T-helper 2 cell treated with Interferon-gamma antibody and Interleukin-4, amounts not matched to agents 5 μg/mL and 100 μg/mL, for 36 hours (primary cell): ENCODE measurements around the gene GSAP.
A peak's percentile ranks its signal among the peaks of the same experiment; 100 is the strongest.

ENCODE experiments used
- DNase-seq: peaks from one replicate; pipeline ENCODE4 v3.0.0; 2021; ENCODE audit warnings: low spot score
- H3K27ac Mint-ChIP-seq: one replicate; pipeline ENCODE4 v1.8.0; 2021; ENCODE audit warnings: mild to moderate bottlenecking, mixed read lengths
- H3K27me3 Mint-ChIP-seq: one replicate; pipeline ENCODE4 v1.8.0; 2021; ENCODE audit warnings: low read depth, mixed read lengths
- H3K36me3 Mint-ChIP-seq: one replicate; pipeline ENCODE4 v1.8.0; 2021; ENCODE audit warnings: low read depth, mixed read lengths
- H3K4me1 Mint-ChIP-seq: one replicate; pipeline ENCODE4 v1.8.0; 2021; ENCODE audit warnings: low read depth, mixed read lengths
- H3K4me3 Mint-ChIP-seq: one replicate; pipeline ENCODE4 v1.8.0; 2022; ENCODE audit warnings: mild to moderate bottlenecking, moderate library complexity, mixed read lengths
- H3K9me3 Mint-ChIP-seq: one replicate; pipeline ENCODE4 v1.8.0; 2021; ENCODE audit warnings: mixed read lengths

Gene GSAP

GRCh38 chr7:77330169-77330882 is 85.8 kb downstream of the GSAP start:
- peak overlapping the region; percentile 14 for H3K4me3 Mint-ChIP-seq
- H3K9me3 Mint-ChIP-seq = no peaks in the 10 kb centered on the region
- DNase-seq = no peak
- H3K36me3 Mint-ChIP-seq = no peaks in the 10 kb centered on the region
- H3K27ac Mint-ChIP-seq = peak overlapping the region; percentile 28
- H3K4me1 Mint-ChIP-seq = peaks cover 44% of the 10 kb centered on the region
- no peaks in the 10 kb centered on the region for H3K27me3 Mint-ChIP-seq

GRCh38 chr7:77329466-77330168 is 86.5 kb downstream of the GSAP start:
- no peaks in the 10 kb centered on the region for H3K36me3 Mint-ChIP-seq
- peaks cover 44% of the 10 kb centered on the region for H3K4me1 Mint-ChIP-seq
- H3K27ac Mint-ChIP-seq = peak overlapping the region; percentile 28
- peak overlapping the region; percentile 14 for H3K4me3 Mint-ChIP-seq
- H3K9me3 Mint-ChIP-seq = no peaks in the 10 kb centered on the region
- H3K27me3 Mint-ChIP-seq = no peaks in the 10 kb centered on the region
- DNase-seq = no peak

DNA sequence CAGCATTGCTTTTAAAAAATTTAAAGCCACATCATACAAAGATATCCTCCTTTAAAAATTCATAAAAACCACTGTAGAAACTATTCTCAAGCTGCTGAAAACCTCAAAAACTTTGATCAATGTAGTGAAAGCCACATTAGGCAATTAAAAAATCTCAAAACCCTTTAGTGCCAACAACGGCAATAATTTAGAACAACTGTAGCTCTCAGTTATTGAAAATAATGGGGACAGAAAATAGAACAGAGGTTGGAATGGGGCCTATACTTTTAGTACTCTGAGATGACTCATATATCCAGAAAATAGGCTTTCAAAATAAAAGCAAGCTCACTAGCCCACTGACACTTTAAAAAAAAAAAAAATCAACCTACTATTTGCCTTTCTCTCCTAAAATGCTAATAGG is 87.5 kb downstream of the GSAP start:
- Mint-ChIP-seq H3K27ac (no peak overlapping the region), H3K4me3 (peak overlapping the region; percentile 19), H3K9me3 (no peaks in the 10 kb centered on the region), H3K27me3 (no peaks in the 10 kb centered on the region), H3K36me3 (no peaks in the 10 kb centered on the region), H3K4me1 (peaks cover 44% of the 10 kb centered on the region)
- no peak for DNase-seq

DNA sequence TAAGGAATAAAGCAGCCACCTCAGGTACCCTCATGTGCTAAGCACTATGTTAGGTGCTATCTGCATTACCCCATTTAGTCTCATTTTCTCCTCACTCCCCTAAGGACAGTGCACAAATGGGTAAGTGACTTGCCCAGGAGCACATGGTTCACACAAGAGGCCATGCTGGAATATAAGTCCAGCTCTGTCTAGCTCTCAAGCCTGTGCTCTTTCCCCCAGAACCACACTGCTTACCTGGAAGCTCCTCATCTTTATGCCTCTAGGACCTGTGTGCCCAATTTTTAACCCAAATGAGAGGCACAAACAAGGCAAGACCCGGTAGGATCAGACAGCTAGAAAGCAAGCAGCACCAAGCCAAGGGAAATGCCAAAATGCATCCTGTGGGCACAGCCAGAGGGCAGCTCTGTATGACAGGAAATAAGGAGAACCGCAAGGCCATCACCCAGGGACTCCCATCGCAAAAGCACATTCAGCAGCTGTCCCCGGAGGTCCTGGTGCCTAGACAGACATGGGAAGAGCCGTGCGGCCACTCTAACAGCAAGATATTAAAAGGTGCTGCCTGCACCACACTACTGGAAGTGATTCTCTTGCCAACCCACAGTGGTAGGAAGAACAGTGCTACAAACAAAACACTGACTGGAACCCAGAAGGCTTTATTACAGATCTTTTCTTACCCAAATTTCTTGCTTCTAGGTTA is 88.1 kb downstream of the GSAP start:
- no peaks in the 10 kb centered on the region for H3K36me3 Mint-ChIP-seq
- H3K27ac Mint-ChIP-seq = peak overlapping the region; percentile 32
- peaks cover 44% of the 10 kb centered on the region for H3K4me1 Mint-ChIP-seq
- no peaks in the 10 kb centered on the region for H3K9me3 Mint-ChIP-seq
- no peaks in the 10 kb centered on the region for H3K27me3 Mint-ChIP-seq
- peak overlapping the region; percentile 28 for H3K4me3 Mint-ChIP-seq
- DNase-seq = no peak

DNA sequence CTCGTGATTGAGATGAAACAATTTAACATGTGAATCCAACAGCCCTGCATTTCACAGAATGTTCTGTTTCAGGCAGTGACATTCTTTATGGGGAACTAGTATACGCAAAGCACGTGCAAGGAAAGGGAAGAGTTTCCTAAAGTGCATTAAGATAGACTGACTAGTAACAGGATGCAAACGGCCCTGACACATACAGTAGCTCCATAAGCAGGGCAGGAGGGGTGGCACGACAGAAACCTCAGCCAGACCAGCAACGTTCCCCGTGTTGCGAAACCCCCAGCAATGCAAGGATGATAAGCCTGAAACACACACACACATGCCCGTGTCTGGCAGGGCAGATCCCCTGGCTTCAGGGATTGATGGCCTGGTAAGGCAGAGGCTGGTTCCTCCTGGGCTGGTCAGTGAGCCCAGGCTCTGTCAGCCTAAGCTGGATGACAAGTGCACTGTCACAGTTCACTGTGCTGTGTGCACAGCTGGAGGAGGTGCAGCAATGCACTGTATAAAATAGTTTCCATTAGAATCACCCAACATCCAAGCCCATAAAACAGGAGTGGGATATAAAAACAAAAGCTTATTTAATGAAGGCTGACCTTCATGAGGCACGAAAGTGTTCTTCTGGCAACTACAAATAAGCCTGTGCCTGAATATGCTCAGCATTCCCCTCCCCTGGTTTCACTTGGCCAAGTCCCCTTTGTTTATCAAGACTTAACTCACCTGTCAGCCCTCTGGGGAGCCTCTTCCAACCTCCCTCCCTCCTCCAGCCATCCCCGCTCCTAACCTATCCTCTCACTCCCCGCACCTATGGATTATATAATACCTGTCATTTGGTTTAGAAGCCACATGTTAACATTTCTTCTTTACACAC is 88.8 kb downstream of the GSAP start:
- Mint-ChIP-seq H3K4me3 (no peak overlapping the region), H3K4me1 (peaks cover 43% of the 10 kb centered on the region), H3K27me3 (no peaks in the 10 kb centered on the region), H3K36me3 (no peaks in the 10 kb centered on the region), H3K27ac (peak overlapping the region; percentile 32), H3K9me3 (no peaks in the 10 kb centered on the region)
- DNase-seq = no peak

- H3K27ac Mint-ChIP-seq = no peak overlapping the region
- H3K36me3 Mint-ChIP-seq = no peaks in the 10 kb centered on the region
- no peak for DNase-seq
- H3K9me3 Mint-ChIP-seq = no peaks in the 10 kb centered on the region
- H3K27me3 Mint-ChIP-seq = no peaks in the 10 kb centered on the region
- H3K4me1 Mint-ChIP-seq = peaks cover 32% of the 10 kb centered on the region
- no peak overlapping the region for H3K4me3 Mint-ChIP-seq
Observed at GRCh38 chr7:77326131-77326530, 90.0 kb downstream of the GSAP start.

DNA sequence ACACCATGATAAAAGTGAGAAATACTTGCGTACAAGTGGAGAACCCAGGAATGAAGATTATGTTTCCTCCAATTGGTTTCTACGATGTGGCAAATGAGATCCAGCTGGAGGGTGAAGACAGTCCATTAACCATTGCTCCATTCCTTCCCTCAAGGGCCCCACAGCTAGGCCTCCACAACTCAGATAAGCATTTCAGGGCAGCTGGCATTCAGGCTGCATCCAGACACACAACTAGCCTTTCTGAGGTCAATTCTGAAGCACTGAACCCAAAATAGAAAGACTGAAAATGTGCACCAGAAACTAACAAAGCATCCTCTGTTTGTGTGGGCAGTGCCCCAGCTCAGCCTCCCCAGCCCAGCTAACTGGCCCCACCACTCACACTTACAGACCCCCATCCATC is 94.8 kb downstream of the GSAP start:
- DNase-seq = no peak
- H3K36me3 Mint-ChIP-seq = peaks cover 3% of the 10 kb centered on the region
- no peaks in the 10 kb centered on the region for H3K4me1 Mint-ChIP-seq
- H3K27ac Mint-ChIP-seq = no peak overlapping the region
- no peak overlapping the region for H3K4me3 Mint-ChIP-seq
- no peaks in the 10 kb centered on the region for H3K27me3 Mint-ChIP-seq
- H3K9me3 Mint-ChIP-seq = no peaks in the 10 kb centered on the region

GRCh38 chr7:77320714-77321113 is 95.4 kb downstream of the GSAP start:
- Mint-ChIP-seq H3K36me3 (peaks cover 3% of the 10 kb centered on the region), H3K4me3 (no peak overlapping the region), H3K4me1 (no peaks in the 10 kb centered on the region), H3K9me3 (no peaks in the 10 kb centered on the region), H3K27me3 (no peaks in the 10 kb centered on the region), H3K27ac (no peak overlapping the region)
- no peak for DNase-seq

GRCh38 chr7:77320137-77320536 is 96.0 kb downstream of the GSAP start:
- no peaks in the 10 kb centered on the region for H3K27me3 Mint-ChIP-seq
- H3K9me3 Mint-ChIP-seq = no peaks in the 10 kb centered on the region
- no peaks in the 10 kb centered on the region for H3K4me1 Mint-ChIP-seq
- no peak for DNase-seq
- no peak overlapping the region for H3K27ac Mint-ChIP-seq
- no peak overlapping the region for H3K4me3 Mint-ChIP-seq
- H3K36me3 Mint-ChIP-seq = peaks cover 3% of the 10 kb centered on the region

- H3K36me3 Mint-ChIP-seq = peaks cover 3% of the 10 kb centered on the region
- no peaks in the 10 kb centered on the region for H3K4me1 Mint-ChIP-seq
- H3K4me3 Mint-ChIP-seq = no peak overlapping the region
- no peaks in the 10 kb centered on the region for H3K27me3 Mint-ChIP-seq
- H3K9me3 Mint-ChIP-seq = no peaks in the 10 kb centered on the region
- H3K27ac Mint-ChIP-seq = no peak overlapping the region
- DNase-seq = no peak
Observed at GRCh38 chr7:77318019-77318418, 98.1 kb downstream of the GSAP start.

- Mint-ChIP-seq H3K36me3 (peaks cover 3% of the 10 kb centered on the region), H3K9me3 (no peaks in the 10 kb centered on the region), H3K27me3 (no peaks in the 10 kb centered on the region), H3K4me1 (no peaks in the 10 kb centered on the region), H3K27ac (no peak overlapping the region), H3K4me3 (no peak overlapping the region)
- no peak for DNase-seq
Observed at GRCh38 chr7:77316219-77316978, 99.8 kb downstream of the GSAP start.

- Mint-ChIP-seq H3K27ac (no peak overlapping the region), H3K4me3 (no peak overlapping the region), H3K4me1 (no peaks in the 10 kb centered on the region), H3K9me3 (no peaks in the 10 kb centered on the region), H3K36me3 (peaks cover 3% of the 10 kb centered on the region), H3K27me3 (no peaks in the 10 kb centered on the region)
- DNase-seq = no peak
Observed at GRCh38 chr7:77315182-77315591, 101.0 kb downstream of the GSAP start.

- Mint-ChIP-seq H3K27me3 (no peaks in the 10 kb centered on the region), H3K27ac (no peak overlapping the region), H3K36me3 (peaks cover 3% of the 10 kb centered on the region), H3K4me1 (no peaks in the 10 kb centered on the region), H3K9me3 (no peaks in the 10 kb centered on the region), H3K4me3 (no peak overlapping the region)
- no peak for DNase-seq
Observed at GRCh38 chr7:77313876-77314480, 102.2 kb downstream of the GSAP start.
